H9 (cell line): ENCODE data around the gene AMY1B. TPM values are rescaled to one million over a fixed set of nuclear protein-coding genes. Genes with fewer than 3 reads are reported as not detected.
"Not testable (repeated sequence)": the region's sequence is repeated elsewhere in the genome, so short reads cannot be mapped to it uniquely, and the experiment has no call there.

ENCODE experiments used
- DNase-seq: peaks from one replicate; pipeline ENCODE4 v3.0.0-alpha.2; 2017
- H2AFZ ChIP-seq: one replicate; pipeline ENCODE4 v1.6.1; 2013; ENCODE audit warnings: mild to moderate bottlenecking, low read length, control low read depth, moderate library complexity
- H2AK5ac ChIP-seq: 2 replicates; pipeline ENCODE4 v1.6.1; 2013; ENCODE audit warnings: low read length, control low read depth, mixed read lengths; ENCODE audit not compliant: insufficient read length
- H2BK120ac ChIP-seq: one replicate; pipeline ENCODE4 v1.6.1; 2013; ENCODE audit warnings: low read depth, mild to moderate bottlenecking, low read length, control low read depth, inconsistent platforms; ENCODE audit not compliant: poor library complexity, severe bottlenecking
- H2BK12ac ChIP-seq: 2 replicates; pipeline ENCODE4 v1.6.1; 2013; ENCODE audit warnings: low read length, control low read depth, mixed read lengths, low read depth; ENCODE audit not compliant: insufficient read length
- H2BK15ac ChIP-seq: 2 replicates; pipeline ENCODE4 v1.6.1; 2013; ENCODE audit warnings: low read depth, low read length, control low read depth
- H2BK20ac ChIP-seq: one replicate; pipeline ENCODE4 v1.6.1; 2013; ENCODE audit warnings: low read depth, mild to moderate bottlenecking, low read length, control low read depth, inconsistent platforms; ENCODE audit not compliant: poor library complexity, severe bottlenecking
- H2BK5ac ChIP-seq: 2 replicates; pipeline ENCODE4 v1.6.1; 2013; ENCODE audit warnings: low read length, control low read depth, mixed read lengths; ENCODE audit not compliant: insufficient read length
- H3K14ac ChIP-seq: 2 replicates; pipeline ENCODE4 v1.6.1; 2013; ENCODE audit warnings: low read length, control low read depth; ENCODE audit not compliant: insufficient read depth
- H3K18ac ChIP-seq: 2 replicates; pipeline ENCODE4 v1.6.1; 2013; ENCODE audit warnings: low read depth, mild to moderate bottlenecking, mixed read lengths, low read length, control low read depth; ENCODE audit not compliant: insufficient read length
- H3K23ac ChIP-seq: 2 replicates; pipeline ENCODE4 v1.6.1; 2013; ENCODE audit warnings: low read length, control low read depth, mixed read lengths, low read depth; ENCODE audit not compliant: insufficient read length
- H3K23me2 ChIP-seq: 2 replicates; pipeline ENCODE4 v1.6.1; 2013; ENCODE audit warnings: low read depth, mild to moderate bottlenecking, mixed read lengths, low read length, control low read depth; ENCODE audit not compliant: insufficient read length, poor library complexity, severe bottlenecking
- H3K27ac ChIP-seq: 2 replicates; pipeline ENCODE4 v1.5.1; 2013; ENCODE audit warnings: low read length, control low read depth, mixed read lengths, low read depth; ENCODE audit not compliant: insufficient read length
- H3K27me3 ChIP-seq: 2 replicates; pipeline ENCODE4 v1.6.1; 2013; ENCODE audit warnings: low read length, control low read depth, inconsistent platforms; ENCODE audit not compliant: insufficient read depth
- H3K4ac ChIP-seq: 2 replicates; pipeline ENCODE4 v1.6.1; 2013; ENCODE audit warnings: low read depth, mild to moderate bottlenecking, control low read depth, inconsistent platforms, low read length, moderate library complexity
- H3K4me1 ChIP-seq: 2 replicates; pipeline ENCODE4 v1.6.1; 2013; ENCODE audit warnings: low read length, control low read depth, inconsistent platforms; ENCODE audit not compliant: insufficient read depth
- H3K4me2 ChIP-seq: 2 replicates; pipeline ENCODE4 v1.6.1; 2013; ENCODE audit warnings: low read length, control low read depth, mixed read lengths; ENCODE audit not compliant: insufficient read length, insufficient read depth
- H3K56ac ChIP-seq: 2 replicates; pipeline ENCODE4 v1.6.1; 2013; ENCODE audit warnings: low read depth, mild to moderate bottlenecking, mixed read lengths, low read length, control low read depth; ENCODE audit not compliant: insufficient read length
- H3K79me1 ChIP-seq: 2 replicates; pipeline ENCODE4 v1.6.1; 2013; ENCODE audit warnings: low read depth, mild to moderate bottlenecking, moderate library complexity, low read length, control low read depth, inconsistent platforms; ENCODE audit not compliant: insufficient read depth, poor library complexity, severe bottlenecking
- H3K79me2 ChIP-seq: 2 replicates; pipeline ENCODE4 v1.6.1; 2013; ENCODE audit warnings: low read length, control low read depth, inconsistent platforms; ENCODE audit not compliant: insufficient read depth
- H3K9ac ChIP-seq: 2 replicates; pipeline ENCODE4 v1.6.1; 2013; ENCODE audit warnings: low read length, control low read depth, mixed read lengths; ENCODE audit not compliant: insufficient read length; ENCODE audit errors: extremely low read depth
- H3K9me3 ChIP-seq: one replicate; pipeline ENCODE4 v1.6.1; 2013; ENCODE audit warnings: low read depth, low read length, inconsistent platforms; ENCODE audit not compliant: control insufficient read depth
- H3T11ph ChIP-seq: one replicate; pipeline ENCODE4 v1.6.1; 2013; ENCODE audit warnings: mild to moderate bottlenecking, low read length, control low read depth, inconsistent platforms
- H4K20me1 ChIP-seq: one replicate; pipeline ENCODE4 v1.6.1; 2013; ENCODE audit not compliant: control insufficient read depth, insufficient read length, insufficient read depth
- H4K5ac ChIP-seq: 2 replicates; pipeline ENCODE4 v1.6.1; 2013; ENCODE audit warnings: low read depth, mild to moderate bottlenecking, mixed read lengths, low read length, control low read depth; ENCODE audit not compliant: insufficient read length
- H4K8ac ChIP-seq: replicated peaks from 2 replicates; pipeline ENCODE4 v1.6.1; 2013; ENCODE audit warnings: low read length, control low read depth, mixed read lengths, low read depth; ENCODE audit not compliant: insufficient read length
- H4K91ac ChIP-seq: 2 replicates; pipeline ENCODE4 v1.6.1; 2013; ENCODE audit warnings: low read depth, mild to moderate bottlenecking, moderate library complexity, mixed read lengths, low read length, control low read depth; ENCODE audit not compliant: insufficient read length
- H3K27ac Mint-ChIP-seq, 3 experiments: 2 replicates in 2 of 3; 3 replicates in 1 of 3; pipeline ENCODE4 v1.8.0; 2020 to 2021; ENCODE audit warnings: mixed read lengths in 3 of 3, mild to moderate bottlenecking in 1 of 3, moderate library complexity in 1 of 3
- H3K27me3 Mint-ChIP-seq: 2 replicates; pipeline ENCODE4 v1.8.0; 2021; ENCODE audit warnings: low read depth, mild to moderate bottlenecking, moderate library complexity, mixed read lengths
- H3K36me3 Mint-ChIP-seq, 3 experiments: 2 replicates in 2 of 3; 3 replicates in 1 of 3; pipeline ENCODE4 v1.8.0; 2020 to 2021; ENCODE audit warnings: low read depth in 3 of 3, mixed read lengths in 3 of 3; ENCODE audit not compliant: insufficient read depth in 1 of 3
- H3K4me1 Mint-ChIP-seq, 2 experiments: 2 replicates each; pipeline ENCODE4 v1.8.0; 2020; ENCODE audit warnings: mixed read lengths in 2 of 2
- H3K4me3 Mint-ChIP-seq, 2 experiments: 2 replicates in 1 of 2; 3 replicates in 1 of 2; pipeline ENCODE4 v1.8.0; 2020 to 2021; ENCODE audit warnings: mild to moderate bottlenecking in 2 of 2, mixed read lengths in 2 of 2, moderate library complexity in 1 of 2
- H3K9me3 Mint-ChIP-seq, 2 experiments: 2 replicates in 1 of 2; 3 replicates in 1 of 2; pipeline ENCODE4 v1.8.0; 2020; ENCODE audit warnings: mild to moderate bottlenecking in 2 of 2, mixed read lengths in 2 of 2, moderate library complexity in 1 of 2
- WGBS: extraction: QIAGEN DNeasy Blood & Tissue Kit; methylation state at CpG from one replicate; pipeline ENCODE4 v1.1.7; 2013; ENCODE audit warnings: missing lambda C conversion rate, low lambda C conversion rate, mixed read lengths; ENCODE audit not compliant: insufficient read length; ENCODE audit errors: extremely low coverage; 5-methylcytosine and 5-hydroxymethylcytosine counted together
- total RNA-seq: library from RNA; stranded (reverse); gene quantifications from 2 replicates; pipeline ENCODE4 v1.2.1, GENCODE V29; 2021

AMY1B gene
- total RNA-seq, 1 experiment from 2014 or later: not detected

DNA sequence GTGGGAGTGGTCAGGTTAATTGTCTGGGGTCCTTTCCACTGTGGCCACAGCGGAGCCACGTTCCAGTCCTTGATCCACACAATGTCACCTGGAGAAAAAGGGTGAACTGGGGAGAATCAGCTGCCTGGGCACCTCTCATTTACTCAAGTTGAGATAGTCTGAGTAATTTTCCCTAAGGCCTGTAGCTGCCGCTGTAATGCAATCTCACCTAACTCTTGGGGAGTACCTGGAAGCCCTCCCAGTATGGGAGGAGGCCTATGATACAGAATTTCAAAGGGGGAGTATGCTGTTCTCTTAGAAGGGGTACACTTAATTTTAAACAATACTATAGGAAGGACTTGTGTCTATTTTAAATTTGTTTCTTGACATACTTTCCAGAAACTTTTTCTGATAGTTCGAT lies 48.4 kb upstream of the AMY1B start:
- not testable (repeated sequence) for H3K23me2 ChIP-seq, H2BK20ac ChIP-seq, H2BK5ac ChIP-seq, H3K56ac ChIP-seq, H3K36me3 Mint-ChIP-seq, H4K20me1 ChIP-seq, H3K4me3 Mint-ChIP-seq, H4K8ac ChIP-seq, H2AFZ ChIP-seq, H2BK12ac ChIP-seq, H3K4ac ChIP-seq, H3K4me2 ChIP-seq, H3K79me2 ChIP-seq, H3K4me1 Mint-ChIP-seq, H3K9ac ChIP-seq, H4K91ac ChIP-seq, H3K9me3 ChIP-seq, H2BK120ac ChIP-seq, H3K27ac ChIP-seq, H3K14ac ChIP-seq, H3K9me3 Mint-ChIP-seq, H3K27me3 Mint-ChIP-seq, H4K5ac ChIP-seq, H3T11ph ChIP-seq, H2AK5ac ChIP-seq, H2BK15ac ChIP-seq, H3K27ac Mint-ChIP-seq, H3K27me3 ChIP-seq, H3K18ac ChIP-seq, DNase-seq, H3K4me1 ChIP-seq, H3K23ac ChIP-seq, H3K79me1 ChIP-seq
- WGBS: no CpG with 5 or more reads among the region's 4 CpGs

GRCh38 chr1:103738031-103738430 lies 42.0 kb upstream of the AMY1B start:
- not testable (repeated sequence) for H3K23me2 ChIP-seq, H3K4me3 Mint-ChIP-seq, DNase-seq, H3K4me1 Mint-ChIP-seq, H4K5ac ChIP-seq, H4K8ac ChIP-seq, H3K9me3 ChIP-seq, H3K79me1 ChIP-seq, H3K23ac ChIP-seq, H3K14ac ChIP-seq, H3K9ac ChIP-seq, H3K27me3 Mint-ChIP-seq, H3K56ac ChIP-seq, H3K36me3 Mint-ChIP-seq, H2BK5ac ChIP-seq, H2BK120ac ChIP-seq, H3K27ac ChIP-seq, H4K20me1 ChIP-seq, H2AFZ ChIP-seq, H2BK15ac ChIP-seq, H3K4me1 ChIP-seq, H3K18ac ChIP-seq, H2AK5ac ChIP-seq, H3K4ac ChIP-seq, H4K91ac ChIP-seq, H3K79me2 ChIP-seq, H2BK20ac ChIP-seq, H3K4me2 ChIP-seq, H3T11ph ChIP-seq, H3K27ac Mint-ChIP-seq, H3K27me3 ChIP-seq, H3K9me3 Mint-ChIP-seq, H2BK12ac ChIP-seq
- no CpG with 5 or more reads among the region's 3 CpGs for WGBS
